Thyroid gland (tissue), 4 donors: Measurements from ENCODE around the gene OR10A4.
"Not testable (repeated sequence)": the region's sequence is repeated elsewhere in the genome, so short reads cannot be mapped to it uniquely, and the experiment has no call there.

ENCODE experiments used
- POLR2A ChIP-seq, 2 donors: fragments of 450-650 bp; IDR thresholded peaks; one replicate each; pipeline ENCODE4 v1.6.1; 2017; ENCODE audit warnings: antibody characterized with exemption in 2 of 2, mild to moderate bottlenecking in 2 of 2, moderate library complexity in 1 of 2
- TF ChIP-seq, protein P1 (sequence below), 6 experiments: fragments of 200-600 bp in 3 of 6; fragments of 450-650 bp in 3 of 6; sonication (generic) in 3 of 6; IDR thresholded peaks; one replicate each; pipeline ENCODE4 v1.5.1; 2016 to 2019; ENCODE audit warnings: antibody characterized with exemption in 6 of 6, mild to moderate bottlenecking in 2 of 6, inconsistent platforms in 1 of 6, moderate library complexity in 1 of 6

DNA sequence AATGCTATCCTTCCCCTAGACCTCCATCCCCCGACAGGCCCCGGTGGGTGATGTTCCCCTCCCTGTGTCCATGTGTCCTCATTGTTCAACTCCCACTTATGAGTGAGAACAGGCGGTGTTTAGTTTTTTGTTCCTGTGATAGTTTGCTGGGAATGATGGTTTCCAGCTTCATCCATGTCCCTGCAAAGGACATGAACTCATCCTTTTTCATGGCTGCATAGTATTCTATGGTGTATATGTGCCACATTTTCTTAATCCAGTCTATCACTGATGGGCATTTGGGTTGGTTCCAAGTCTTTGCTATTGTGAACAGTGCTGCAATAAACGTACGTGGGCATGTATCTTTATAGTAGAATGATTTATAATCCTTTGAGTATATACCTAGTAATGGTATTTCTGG is 11.3 kb downstream of the OR10A4 start:
- TF ChIP-seq, protein P1, sequence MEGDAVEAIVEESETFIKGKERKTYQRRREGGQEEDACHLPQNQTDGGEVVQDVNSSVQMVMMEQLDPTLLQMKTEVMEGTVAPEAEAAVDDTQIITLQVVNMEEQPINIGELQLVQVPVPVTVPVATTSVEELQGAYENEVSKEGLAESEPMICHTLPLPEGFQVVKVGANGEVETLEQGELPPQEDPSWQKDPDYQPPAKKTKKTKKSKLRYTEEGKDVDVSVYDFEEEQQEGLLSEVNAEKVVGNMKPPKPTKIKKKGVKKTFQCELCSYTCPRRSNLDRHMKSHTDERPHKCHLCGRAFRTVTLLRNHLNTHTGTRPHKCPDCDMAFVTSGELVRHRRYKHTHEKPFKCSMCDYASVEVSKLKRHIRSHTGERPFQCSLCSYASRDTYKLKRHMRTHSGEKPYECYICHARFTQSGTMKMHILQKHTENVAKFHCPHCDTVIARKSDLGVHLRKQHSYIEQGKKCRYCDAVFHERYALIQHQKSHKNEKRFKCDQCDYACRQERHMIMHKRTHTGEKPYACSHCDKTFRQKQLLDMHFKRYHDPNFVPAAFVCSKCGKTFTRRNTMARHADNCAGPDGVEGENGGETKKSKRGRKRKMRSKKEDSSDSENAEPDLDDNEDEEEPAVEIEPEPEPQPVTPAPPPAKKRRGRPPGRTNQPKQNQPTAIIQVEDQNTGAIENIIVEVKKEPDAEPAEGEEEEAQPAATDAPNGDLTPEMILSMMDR (IDR thresholded peaks at IDR 0.05) = not testable (repeated sequence)
- TF ChIP-seq POLR2A (IDR thresholded peaks at IDR 0.05) = not testable (repeated sequence)
